ENCODE results near the gene PRKCE. TPM values are rescaled to one million over a fixed set of nuclear protein-coding genes. Genes with fewer than 3 reads are reported as not detected.

PRKCE gene
- total and polyA plus RNA-seq, 3 experiments from 2014 or later: 3.1 to 9.6 (median 7.9) TPM

- no peaks in the 10 kb centered on the region for H3K36me3 ChIP-seq (ENCODE audit: insufficient read depth, low read length)
- no peaks in the 10 kb centered on the region for H3K9me3 ChIP-seq (ENCODE audit: low read length)
- peaks cover 0 to 2% (median 0%) of the 10 kb centered on the region in 3 donors for H3K36me3 Mint-ChIP-seq
- H3K4me1 ChIP-seq (ENCODE audit: insufficient read depth, low read length): no peaks in the 10 kb centered on the region
- no peaks in the 10 kb centered on the region for H3K27me3 ChIP-seq (ENCODE audit: insufficient read depth, low read length, poor library complexity, severe bottlenecking)
- POLR2A ChIA-PET: interaction anchor here (0.6 kb wide), 1 partner anchor 7 kb away, joined by 3 read pairs; no protein-coding TSS in a partner anchor
- CTCF ChIA-PET: no interaction called here
- H3K27ac Mint-ChIP-seq: no peak overlapping the region
- H3K4me3 Mint-ChIP-seq: no peak overlapping the region
- DNase-seq: no peak
- no peak overlapping the region for H3K27ac ChIP-seq (ENCODE audit: low read depth, low read length)
- H3K4me1 Mint-ChIP-seq: peaks cover 0 to 4% (median 2%) of the 10 kb centered on the region in 3 donors
- peaks cover 0 to 1% of the 10 kb centered on the region in 2 donors for H3K27me3 Mint-ChIP-seq
- H3K9me3 Mint-ChIP-seq: no peaks in the 10 kb centered on the region
- no peak overlapping the region for H3K4me3 ChIP-seq (ENCODE audit: low read length)
Observed at GRCh38 chr2:45799679-45800381, 148.4 kb downstream of the PRKCE start.

GRCh38 chr2:45802499-45803138 lies 151.1 kb downstream of the PRKCE start:
- no peak overlapping the region for H3K4me3 ChIP-seq (ENCODE audit: low read length)
- Mint-ChIP-seq H3K27ac (no peak overlapping the region), H3K9me3 (no peaks in the 10 kb centered on the region), H3K4me3 (no peak overlapping the region), H3K4me1 (peaks cover 0 to 2% (median 2%) of the 10 kb centered on the region in 3 donors), H3K36me3 (no peaks in the 10 kb centered on the region), H3K27me3 (peaks cover 0 to 1% of the 10 kb centered on the region in 2 donors)
- DNase-seq: no peak
- ChIA-PET POLR2A (no interaction called here), CTCF (no interaction called here)
- H3K4me1 ChIP-seq (ENCODE audit: insufficient read depth, low read length): no peaks in the 10 kb centered on the region
- H3K27ac ChIP-seq (ENCODE audit: low read depth, low read length): no peak overlapping the region
- no peaks in the 10 kb centered on the region for H3K27me3 ChIP-seq (ENCODE audit: insufficient read depth, low read length, poor library complexity, severe bottlenecking)
- no peaks in the 10 kb centered on the region for H3K9me3 ChIP-seq (ENCODE audit: low read length)
- no peaks in the 10 kb centered on the region for H3K36me3 ChIP-seq (ENCODE audit: insufficient read depth, low read length)

GRCh38 chr2:45804987-45805755 lies 153.7 kb downstream of the PRKCE start:
- Histone ChIP-seq H3K27me3 (ENCODE audit: insufficient read depth, low read length, poor library complexity, severe bottlenecking) (no peaks in the 10 kb centered on the region), H3K27ac (ENCODE audit: low read depth, low read length) (no peak overlapping the region), H3K9me3 (ENCODE audit: low read length) (no peaks in the 10 kb centered on the region), H3K36me3 (ENCODE audit: insufficient read depth, low read length) (no peaks in the 10 kb centered on the region), H3K4me1 (ENCODE audit: insufficient read depth, low read length) (no peaks in the 10 kb centered on the region), H3K4me3 (ENCODE audit: low read length) (no peak overlapping the region)
- no peaks in the 10 kb centered on the region for H3K9me3 Mint-ChIP-seq
- no peak for DNase-seq
- no peaks in the 10 kb centered on the region for H3K36me3 Mint-ChIP-seq
- H3K27me3 Mint-ChIP-seq: peaks cover 0 to 1% of the 10 kb centered on the region in 2 donors
- ChIA-PET CTCF (no interaction called here), POLR2A (no interaction called here)
- H3K27ac Mint-ChIP-seq: no peak overlapping the region
- H3K4me1 Mint-ChIP-seq: peaks cover 0 to 2% (median 2%) of the 10 kb centered on the region in 3 donors
- H3K4me3 Mint-ChIP-seq: no peak overlapping the region

GRCh38 chr2:45806563-45807358 lies 155.3 kb downstream of the PRKCE start:
- CTCF ChIA-PET: no interaction called here
- Histone ChIP-seq H3K4me3 (ENCODE audit: low read length) (no peak overlapping the region), H3K27me3 (ENCODE audit: insufficient read depth, low read length, poor library complexity, severe bottlenecking) (no peaks in the 10 kb centered on the region), H3K4me1 (ENCODE audit: insufficient read depth, low read length) (no peaks in the 10 kb centered on the region), H3K27ac (ENCODE audit: low read depth, low read length) (no peak overlapping the region), H3K36me3 (ENCODE audit: insufficient read depth, low read length) (no peaks in the 10 kb centered on the region), H3K9me3 (ENCODE audit: low read length) (no peaks in the 10 kb centered on the region)
- DNase-seq: no peak
- no peaks in the 10 kb centered on the region for H3K4me1 Mint-ChIP-seq
- no peaks in the 10 kb centered on the region for H3K36me3 Mint-ChIP-seq
- H3K27ac Mint-ChIP-seq: no peak overlapping the region
- POLR2A ChIA-PET: interaction anchor here (0.7 kb wide), 1 partner anchor 8 kb away, joined by 3 read pairs; no protein-coding TSS in a partner anchor
- H3K4me3 Mint-ChIP-seq: no peak overlapping the region
- no peaks in the 10 kb centered on the region for H3K9me3 Mint-ChIP-seq
- H3K27me3 Mint-ChIP-seq: no peaks in the 10 kb centered on the region

GRCh38 chr2:45808294-45808800 lies 156.9 kb downstream of the PRKCE start:
- Mint-ChIP-seq H3K9me3 (no peaks in the 10 kb centered on the region), H3K36me3 (no peaks in the 10 kb centered on the region), H3K4me3 (no peak overlapping the region), H3K27me3 (no peaks in the 10 kb centered on the region), H3K27ac (no peak overlapping the region), H3K4me1 (no peaks in the 10 kb centered on the region)
- Histone ChIP-seq H3K36me3 (ENCODE audit: insufficient read depth, low read length) (no peaks in the 10 kb centered on the region), H3K27me3 (ENCODE audit: insufficient read depth, low read length, poor library complexity, severe bottlenecking) (no peaks in the 10 kb centered on the region), H3K4me1 (ENCODE audit: insufficient read depth, low read length) (no peaks in the 10 kb centered on the region), H3K9me3 (ENCODE audit: low read length) (no peaks in the 10 kb centered on the region), H3K4me3 (ENCODE audit: low read length) (no peak overlapping the region), H3K27ac (ENCODE audit: low read depth, low read length) (no peak overlapping the region)
- DNase-seq: no peak
- ChIA-PET CTCF (no interaction called here), POLR2A (no interaction called here)

GRCh38 chr2:45809205-45809604 lies 157.7 kb downstream of the PRKCE start:
- Mint-ChIP-seq H3K9me3 (no peaks in the 10 kb centered on the region), H3K27ac (no peak overlapping the region), H3K36me3 (no peaks in the 10 kb centered on the region), H3K4me1 (no peaks in the 10 kb centered on the region), H3K27me3 (no peaks in the 10 kb centered on the region), H3K4me3 (no peak overlapping the region)
- H3K27ac ChIP-seq (ENCODE audit: low read depth, low read length): no peak overlapping the region
- no peaks in the 10 kb centered on the region for H3K9me3 ChIP-seq (ENCODE audit: low read length)
- H3K4me1 ChIP-seq (ENCODE audit: insufficient read depth, low read length): no peaks in the 10 kb centered on the region
- no peaks in the 10 kb centered on the region for H3K27me3 ChIP-seq (ENCODE audit: insufficient read depth, low read length, poor library complexity, severe bottlenecking)
- DNase-seq: no peak
- no peaks in the 10 kb centered on the region for H3K36me3 ChIP-seq (ENCODE audit: insufficient read depth, low read length)
- no peak overlapping the region for H3K4me3 ChIP-seq (ENCODE audit: low read length)
- POLR2A ChIA-PET: no interaction called here
- CTCF ChIA-PET: no interaction called here

- Histone ChIP-seq H3K9me3 (ENCODE audit: low read length) (no peaks in the 10 kb centered on the region), H3K4me1 (ENCODE audit: insufficient read depth, low read length) (no peaks in the 10 kb centered on the region), H3K36me3 (ENCODE audit: insufficient read depth, low read length) (no peaks in the 10 kb centered on the region), H3K4me3 (ENCODE audit: low read length) (no peak overlapping the region), H3K27ac (ENCODE audit: low read depth, low read length) (no peak overlapping the region), H3K27me3 (ENCODE audit: insufficient read depth, low read length, poor library complexity, severe bottlenecking) (no peaks in the 10 kb centered on the region)
- CTCF ChIA-PET: interaction anchor here (0.6 kb wide), 1 partner anchor 293 kb away, joined by 3 read pairs; no protein-coding TSS in a partner anchor
- Mint-ChIP-seq H3K27me3 (no peaks in the 10 kb centered on the region), H3K36me3 (peaks cover 0 to 2% (median 0%) of the 10 kb centered on the region in 3 donors), H3K4me3 (no peak overlapping the region), H3K4me1 (peaks cover 0 to 4% (median 2%) of the 10 kb centered on the region in 3 donors), H3K27ac (no peak overlapping the region), H3K9me3 (no peaks in the 10 kb centered on the region)
- no peak for DNase-seq
- POLR2A ChIA-PET: no interaction called here
Observed at GRCh38 chr2:45812011-45812500, 160.6 kb downstream of the PRKCE start.
